GM18907 (cell line): Measurements from ENCODE around the gene DCANP1.

Source experiments
- ATAC-seq: cut with Tn5 transposase; IDR thresholded peaks from one replicate; pipeline ENCODE4 v1.9.1; 2021; ENCODE audit warnings: mild to moderate bottlenecking, moderate library complexity; ENCODE audit not compliant: unreplicated experiment

The DCANP1 gene

GRCh38 chr5:135480511-135480910 is 33.4 kb upstream of the DCANP1 start:
- no peak for ATAC-seq

GRCh38 chr5:135478938-135479337 is 31.8 kb upstream of the DCANP1 start:
- ATAC-seq: no peak

GRCh38 chr5:135477613-135478066 is 30.5 kb upstream of the DCANP1 start:
- ATAC-seq: no peak

- ATAC-seq: no peak
Observed at GRCh38 chr5:135476615-135477581, 29.8 kb upstream of the DCANP1 start.

GRCh38 chr5:135473956-135474670 is 27.0 kb upstream of the DCANP1 start:
- no peak for ATAC-seq

- no peak for ATAC-seq
Observed at GRCh38 chr5:135472141-135472540, 25.0 kb upstream of the DCANP1 start.

- ATAC-seq: no peak
Observed at GRCh38 chr5:135471726-135472125, 24.6 kb upstream of the DCANP1 start.

GRCh38 chr5:135469911-135470310 is 22.8 kb upstream of the DCANP1 start:
- ATAC-seq: no peak

GRCh38 chr5:135468541-135468940 is 21.4 kb upstream of the DCANP1 start:
- no peak for ATAC-seq

- no peak for ATAC-seq
Observed at GRCh38 chr5:135467871-135468485, 20.8 kb upstream of the DCANP1 start.

- ATAC-seq: no peak
Observed at GRCh38 chr5:135467051-135467625, 20.0 kb upstream of the DCANP1 start.

- peak; percentile 66 for ATAC-seq
Observed at GRCh38 chr5:135466178-135467050, 19.3 kb upstream of the DCANP1 start.

- ATAC-seq: no peak
Observed at GRCh38 chr5:135465391-135466122, 18.4 kb upstream of the DCANP1 start.

- ATAC-seq: peak; percentile 60
Observed at GRCh38 chr5:135462304-135462703, 15.2 kb upstream of the DCANP1 start.

GRCh38 chr5:135461481-135462151 is 14.5 kb upstream of the DCANP1 start:
- no peak for ATAC-seq

GRCh38 chr5:135460246-135461033 is 13.3 kb upstream of the DCANP1 start:
- ATAC-seq: no peak

GRCh38 chr5:135458921-135459331 is 11.8 kb upstream of the DCANP1 start:
- no peak for ATAC-seq

GRCh38 chr5:135458356-135458755 is 11.2 kb upstream of the DCANP1 start:
- ATAC-seq: no peak
